Spinal cord (tissue), 10 donors: ENCODE data around the gene CRYBA2. TPM values are rescaled to one million over a fixed set of nuclear protein-coding genes. Genes with fewer than 3 reads are reported as not detected.

Source experiments
- DNase-seq, 6 donors: peaks; one replicate each; pipeline versions ENCODE4 v3.0.0 to v3.0.0-alpha.2; 2013 to 2015; ENCODE audit warnings: low spot score in 6 of 6, low read depth in 4 of 6
- H3K27ac ChIP-seq: one replicate; pipeline ENCODE4 v1.5.1; 2013; ENCODE audit warnings: low read depth, low read length, control low read depth
- H3K27me3 ChIP-seq: one replicate; pipeline ENCODE4 v1.6.1; 2013; ENCODE audit warnings: low read length; ENCODE audit not compliant: control insufficient read depth, insufficient read depth
- H3K36me3 ChIP-seq: one replicate; pipeline ENCODE4 v1.6.1; 2013; ENCODE audit warnings: low read length; ENCODE audit not compliant: control insufficient read depth, insufficient read depth
- H3K4me1 ChIP-seq: one replicate; pipeline ENCODE4 v1.6.1; 2013; ENCODE audit warnings: low read length; ENCODE audit not compliant: control insufficient read depth, insufficient read depth
- H3K4me3 ChIP-seq: one replicate; pipeline ENCODE4 v1.5.1; 2013; ENCODE audit warnings: low read depth, low read length, control low read depth
- H3K9me3 ChIP-seq: one replicate; pipeline ENCODE4 v1.6.1; 2013; ENCODE audit warnings: low read length; ENCODE audit not compliant: control insufficient read depth, insufficient read depth
- WGBS: methylation state at CpG from one replicate; pipeline ENCODE4 v1.1.5; 2013; ENCODE audit warnings: missing lambda C conversion rate; ENCODE audit not compliant: insufficient coverage; 5-methylcytosine and 5-hydroxymethylcytosine counted together
- polyA plus RNA-seq, 2 donors: library from polyadenylated mRNA; unstranded; fragments of 120-200 nt; gene quantifications; one replicate each; pipeline ENCODE4 v1.2.1, GENCODE V29; 2013; ENCODE audit not compliant: insufficient read length in 2 of 2
- total RNA-seq, 2 donors: library from RNA; depleted of rRNA in 1 of 2; stranded (reverse); fragments of 120-200 nt in 1 of 2; fragments of >200 nt in 1 of 2; gene quantifications; one replicate each; pipeline versions ENCODE4 v1.2.3 to v1.2.4, GENCODE V29; 2013 to 2014
- donor health status: healthy.

The CRYBA2 gene
- total and polyA plus RNA-seq, 4 donors: 0.63 to 0.76 TPM; not detected in 2

- peaks cover 4% of the 10 kb centered on the region for H3K27me3 ChIP-seq
- peaks cover 15% of the 10 kb centered on the region for H3K36me3 ChIP-seq
- no peak overlapping the region for H3K27ac ChIP-seq
- no peak overlapping the region for H3K4me3 ChIP-seq
- H3K4me1 ChIP-seq: peaks cover 28% of the 10 kb centered on the region
- H3K9me3 ChIP-seq: no peaks in the 10 kb centered on the region
- WGBS: 78% methylated on average over 6 of the region's 11 CpGs
- DNase-seq: no peak
Measured at GRCh38 chr2:219024059-219024458, 30.8 kb upstream of the CRYBA2 start.

GRCh38 chr2:219023045-219023605, 29.9 kb upstream of the CRYBA2 start:
- Histone ChIP-seq H3K9me3 (no peaks in the 10 kb centered on the region), H3K36me3 (peaks cover 13% of the 10 kb centered on the region), H3K27ac (no peak overlapping the region), H3K4me1 (peaks cover 37% of the 10 kb centered on the region), H3K27me3 (peaks cover 4% of the 10 kb centered on the region), H3K4me3 (no peak overlapping the region)
- DNase-seq: no peak
- WGBS: 74% methylated on average over 12 of the region's 12 CpGs

GRCh38 chr2:219022616-219023015, 29.4 kb upstream of the CRYBA2 start:
- Histone ChIP-seq H3K27me3 (peaks cover 4% of the 10 kb centered on the region), H3K9me3 (no peaks in the 10 kb centered on the region), H3K4me1 (peaks cover 42% of the 10 kb centered on the region), H3K36me3 (peaks cover 13% of the 10 kb centered on the region), H3K4me3 (no peak overlapping the region), H3K27ac (no peak overlapping the region)
- WGBS: 78% methylated on average over 4 of the region's 5 CpGs
- DNase-seq: no peak

- Histone ChIP-seq H3K4me3 (no peak overlapping the region), H3K36me3 (peaks cover 10% of the 10 kb centered on the region), H3K27ac (no peak overlapping the region), H3K4me1 (peaks cover 45% of the 10 kb centered on the region), H3K9me3 (no peaks in the 10 kb centered on the region), H3K27me3 (peaks cover 4% of the 10 kb centered on the region)
- 91% methylated on average over 10 of the region's 12 CpGs for WGBS
- DNase-seq: no peak
Measured at GRCh38 chr2:219022041-219022440, 28.8 kb upstream of the CRYBA2 start.

GRCh38 chr2:219021591-219021990, 28.4 kb upstream of the CRYBA2 start:
- DNase-seq: no peak
- peaks cover 8% of the 10 kb centered on the region for H3K36me3 ChIP-seq
- H3K4me1 ChIP-seq: peaks cover 45% of the 10 kb centered on the region
- no peaks in the 10 kb centered on the region for H3K9me3 ChIP-seq
- H3K4me3 ChIP-seq: no peak overlapping the region
- H3K27ac ChIP-seq: no peak overlapping the region
- 89% methylated on average over 7 of the region's 9 CpGs for WGBS
- H3K27me3 ChIP-seq: peaks cover 4% of the 10 kb centered on the region

GRCh38 chr2:219020604-219021365, 27.6 kb upstream of the CRYBA2 start:
- no peak overlapping the region for H3K27ac ChIP-seq
- H3K4me3 ChIP-seq: no peak overlapping the region
- WGBS: 66% methylated on average over 6 of the region's 11 CpGs
- peaks cover 4% of the 10 kb centered on the region for H3K27me3 ChIP-seq
- DNase-seq: peak in 1 of 6 donors; percentile 25
- no peaks in the 10 kb centered on the region for H3K9me3 ChIP-seq
- peaks cover 41% of the 10 kb centered on the region for H3K4me1 ChIP-seq
- peaks cover 6% of the 10 kb centered on the region for H3K36me3 ChIP-seq

GRCh38 chr2:219019436-219019835, 26.2 kb upstream of the CRYBA2 start:
- Histone ChIP-seq H3K27ac (no peak overlapping the region), H3K4me1 (peaks cover 31% of the 10 kb centered on the region), H3K9me3 (no peaks in the 10 kb centered on the region), H3K36me3 (peaks cover 3% of the 10 kb centered on the region), H3K27me3 (peaks cover 5% of the 10 kb centered on the region), H3K4me3 (no peak overlapping the region)
- 76% methylated on average over 6 of the region's 6 CpGs for WGBS
- no peak for DNase-seq

GRCh38 chr2:219018726-219019125, 25.5 kb upstream of the CRYBA2 start:
- Histone ChIP-seq H3K27me3 (peaks cover 10% of the 10 kb centered on the region), H3K36me3 (peaks cover 3% of the 10 kb centered on the region), H3K4me3 (no peak overlapping the region), H3K9me3 (no peaks in the 10 kb centered on the region), H3K4me1 (peaks cover 31% of the 10 kb centered on the region), H3K27ac (no peak overlapping the region)
- no peak for DNase-seq
- 82% methylated on average over 9 of the region's 10 CpGs for WGBS

GRCh38 chr2:219018286-219018685, 25.1 kb upstream of the CRYBA2 start:
- Histone ChIP-seq H3K27ac (no peak overlapping the region), H3K4me1 (peaks cover 31% of the 10 kb centered on the region), H3K4me3 (no peak overlapping the region), H3K27me3 (peaks cover 14% of the 10 kb centered on the region), H3K9me3 (no peaks in the 10 kb centered on the region), H3K36me3 (peaks cover 3% of the 10 kb centered on the region)
- no peak for DNase-seq
- WGBS: 89% methylated on average over 6 of the region's 7 CpGs
